Astrocyte (in vitro differentiated cells and primary cell): ENCODE results near the gene ZNF17. TPM values are rescaled to one million over a fixed set of nuclear protein-coding genes. Genes with fewer than 3 reads are reported as not detected.

Experiments
- DNase-seq: peaks from one replicate; pipeline ENCODE4 v3.0.0-alpha.2; 2010; ENCODE audit warnings: low read depth
- FAIRE-seq: peaks from 2 replicates; lab custom pipeline; 2011; peaks lifted over from hg19 to GRCh38; lab: Jason Lieb, UNC
- H2AFZ ChIP-seq: 2 replicates; pipeline ENCODE4 v1.6.0; 2012; ENCODE audit warnings: low read depth, low read length, inconsistent platforms
- H3K27ac ChIP-seq: 2 replicates; pipeline ENCODE4 v1.5.1; 2011; ENCODE audit warnings: low read depth, low read length, inconsistent platforms
- H3K27me3 ChIP-seq: 2 replicates; pipeline ENCODE4 v1.6.0; 2011; ENCODE audit warnings: low read length, inconsistent platforms; ENCODE audit not compliant: insufficient read depth
- H3K36me3 ChIP-seq: 2 replicates; pipeline ENCODE4 v1.5.1; 2011; ENCODE audit warnings: low read length, inconsistent platforms; ENCODE audit not compliant: insufficient read depth
- H3K4me1 ChIP-seq: 2 replicates; pipeline ENCODE4 v1.5.1; 2011; ENCODE audit warnings: low read length, inconsistent platforms; ENCODE audit not compliant: insufficient read depth
- H3K4me2 ChIP-seq: 2 replicates; pipeline ENCODE4 v1.6.0; 2012; ENCODE audit warnings: low read length, inconsistent platforms
- H3K4me3 ChIP-seq: 2 replicates; pipeline ENCODE4 v1.5.1; 2011; ENCODE audit warnings: low read depth, mild to moderate bottlenecking, low read length, inconsistent platforms; ENCODE audit not compliant: insufficient read depth
- H3K79me2 ChIP-seq: 2 replicates; pipeline ENCODE4 v1.6.0; 2012; ENCODE audit warnings: mild to moderate bottlenecking, low read length, inconsistent platforms; ENCODE audit not compliant: insufficient read depth
- H3K9ac ChIP-seq: 2 replicates; pipeline ENCODE4 v1.6.0; 2012; ENCODE audit warnings: mild to moderate bottlenecking, low read length, inconsistent platforms
- H3K9me3 ChIP-seq: 2 replicates; pipeline ENCODE4 v1.5.1; 2012; ENCODE audit warnings: low read depth, mild to moderate bottlenecking, low read length, inconsistent platforms; ENCODE audit not compliant: insufficient read depth
- H4K20me1 ChIP-seq: 2 replicates; pipeline ENCODE4 v1.6.0; 2012; ENCODE audit warnings: low read length, inconsistent platforms; ENCODE audit not compliant: insufficient read depth
- H3K27ac Mint-ChIP-seq: one replicate; pipeline ENCODE4 v1.8.0; 2021; ENCODE audit warnings: mild to moderate bottlenecking, mixed read lengths; ENCODE audit not compliant: unreplicated experiment
- H3K27me3 Mint-ChIP-seq: one replicate; pipeline ENCODE4 v1.8.0; 2021; ENCODE audit warnings: low read depth, mixed read lengths; ENCODE audit not compliant: unreplicated experiment
- H3K36me3 Mint-ChIP-seq: one replicate; pipeline ENCODE4 v1.8.0; 2021; ENCODE audit warnings: low read depth, mixed read lengths; ENCODE audit not compliant: unreplicated experiment
- H3K4me1 Mint-ChIP-seq: one replicate; pipeline ENCODE4 v1.8.0; 2021; ENCODE audit warnings: low read depth, mixed read lengths; ENCODE audit not compliant: unreplicated experiment
- H3K4me3 Mint-ChIP-seq: one replicate; pipeline ENCODE4 v1.8.0; 2021; ENCODE audit warnings: mild to moderate bottlenecking, moderate library complexity, mixed read lengths; ENCODE audit not compliant: unreplicated experiment
- H3K9me3 Mint-ChIP-seq: one replicate; pipeline ENCODE4 v1.8.0; 2021; ENCODE audit warnings: mild to moderate bottlenecking, mixed read lengths; ENCODE audit not compliant: unreplicated experiment
- EZH2 ChIP-seq: IDR thresholded peaks from 2 replicates; pipeline ENCODE4 v1.6.1; 2012; ENCODE audit warnings: mild to moderate bottlenecking, low read length, inconsistent platforms; ENCODE audit not compliant: insufficient read depth
- total RNA-seq: library from RNA; stranded (reverse); gene quantifications from 2 replicates; pipeline ENCODE4 v1.2.1, GENCODE V29; 2021
- TF ChIP-seq, protein P1 (sequence below): IDR thresholded peaks from 2 replicates; pipeline ENCODE4 v1.5.1; 2011; ENCODE audit warnings: low read depth, mild to moderate bottlenecking, inconsistent platforms, low read length, moderate library complexity; ENCODE audit not compliant: insufficient read depth

Gene ZNF17
- total RNA-seq, 1 donor from 2014 or later, result 11.6 TPM

DNA sequence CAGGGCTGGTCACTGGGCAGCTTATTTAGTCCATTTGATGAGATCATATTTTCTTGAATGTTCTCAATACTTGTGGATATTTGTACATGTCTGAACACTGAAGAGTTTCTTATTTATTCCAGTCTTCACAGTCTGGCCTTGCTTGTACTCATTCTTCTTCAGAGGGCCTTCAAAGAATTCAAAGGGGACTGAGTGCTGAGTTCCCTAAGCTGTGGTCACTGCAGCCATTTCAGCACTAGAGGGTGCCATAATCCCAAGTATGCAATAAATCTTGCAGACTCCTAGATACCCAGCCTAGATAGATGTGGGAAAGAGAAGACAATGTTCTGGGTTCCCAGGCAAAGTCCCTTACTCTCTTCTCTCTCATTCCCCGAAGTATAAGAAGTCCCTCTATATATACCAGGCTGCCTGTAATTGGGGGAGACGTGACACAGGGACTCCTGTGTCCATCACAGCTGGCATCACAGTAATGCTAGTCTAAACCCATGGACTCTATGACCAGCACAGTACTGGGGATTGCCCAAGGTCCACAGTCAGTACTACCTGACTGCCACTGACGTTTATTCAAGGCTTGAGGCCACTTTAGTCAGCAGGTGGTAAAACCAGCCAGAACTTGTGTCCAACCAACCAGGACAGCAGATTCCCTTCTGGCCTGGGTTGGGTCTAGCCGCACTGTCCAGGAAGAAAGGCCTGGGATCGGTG is 54.9 kb downstream of the ZNF17 start:
- peaks cover 20% of the 10 kb centered on the region for H3K9me3 ChIP-seq
- no peaks in the 10 kb centered on the region for H3K36me3 ChIP-seq
- no peaks in the 10 kb centered on the region for H3K79me2 ChIP-seq
- H3K27ac ChIP-seq, result no peak overlapping the region
- H2AFZ ChIP-seq, result no peak overlapping the region
- no peak for TF ChIP-seq EZH2
- TF ChIP-seq, protein P1, sequence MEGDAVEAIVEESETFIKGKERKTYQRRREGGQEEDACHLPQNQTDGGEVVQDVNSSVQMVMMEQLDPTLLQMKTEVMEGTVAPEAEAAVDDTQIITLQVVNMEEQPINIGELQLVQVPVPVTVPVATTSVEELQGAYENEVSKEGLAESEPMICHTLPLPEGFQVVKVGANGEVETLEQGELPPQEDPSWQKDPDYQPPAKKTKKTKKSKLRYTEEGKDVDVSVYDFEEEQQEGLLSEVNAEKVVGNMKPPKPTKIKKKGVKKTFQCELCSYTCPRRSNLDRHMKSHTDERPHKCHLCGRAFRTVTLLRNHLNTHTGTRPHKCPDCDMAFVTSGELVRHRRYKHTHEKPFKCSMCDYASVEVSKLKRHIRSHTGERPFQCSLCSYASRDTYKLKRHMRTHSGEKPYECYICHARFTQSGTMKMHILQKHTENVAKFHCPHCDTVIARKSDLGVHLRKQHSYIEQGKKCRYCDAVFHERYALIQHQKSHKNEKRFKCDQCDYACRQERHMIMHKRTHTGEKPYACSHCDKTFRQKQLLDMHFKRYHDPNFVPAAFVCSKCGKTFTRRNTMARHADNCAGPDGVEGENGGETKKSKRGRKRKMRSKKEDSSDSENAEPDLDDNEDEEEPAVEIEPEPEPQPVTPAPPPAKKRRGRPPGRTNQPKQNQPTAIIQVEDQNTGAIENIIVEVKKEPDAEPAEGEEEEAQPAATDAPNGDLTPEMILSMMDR, result no peak
- H3K27ac Mint-ChIP-seq, result no peak overlapping the region
- no peaks in the 10 kb centered on the region for H4K20me1 ChIP-seq
- no peak overlapping the region for H3K4me2 ChIP-seq
- DNase-seq, result no peak
- H3K27me3 ChIP-seq, result no peaks in the 10 kb centered on the region
- no peaks in the 10 kb centered on the region for H3K27me3 Mint-ChIP-seq
- H3K4me1 ChIP-seq, result no peaks in the 10 kb centered on the region
- H3K4me1 Mint-ChIP-seq, result no peaks in the 10 kb centered on the region
- no peak overlapping the region for H3K4me3 Mint-ChIP-seq
- no peak overlapping the region for H3K4me3 ChIP-seq
- FAIRE-seq, result no peak
- peaks cover 33% of the 10 kb centered on the region for H3K36me3 Mint-ChIP-seq
- peaks cover 30% of the 10 kb centered on the region for H3K9me3 Mint-ChIP-seq
- no peak overlapping the region for H3K9ac ChIP-seq

DNA sequence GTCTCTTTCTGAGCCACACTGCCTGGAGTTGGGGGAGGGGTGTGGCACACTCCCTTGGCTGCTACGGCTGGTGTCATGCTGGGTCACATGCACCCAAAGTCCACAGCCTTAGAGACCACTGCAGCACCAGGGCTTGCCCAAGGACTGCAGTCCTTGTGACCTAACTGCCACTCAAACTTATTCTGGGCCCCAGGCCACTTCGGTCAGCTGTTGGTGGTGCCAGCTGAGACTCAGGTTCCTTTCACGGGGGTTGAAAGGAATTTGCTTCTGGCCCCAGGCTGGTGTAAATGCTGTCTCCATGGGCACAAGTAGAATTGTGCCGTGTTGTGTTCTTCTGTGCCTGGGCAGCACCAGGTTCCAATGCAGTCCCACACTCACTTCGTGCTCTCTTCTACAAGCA is 55.5 kb downstream of the ZNF17 start:
- no peak overlapping the region for H3K4me2 ChIP-seq
- no peak overlapping the region for H3K4me3 ChIP-seq
- no peak overlapping the region for H3K4me3 Mint-ChIP-seq
- H3K36me3 ChIP-seq, result no peaks in the 10 kb centered on the region
- no peaks in the 10 kb centered on the region for H3K4me1 Mint-ChIP-seq
- H3K9me3 ChIP-seq, result peaks cover 22% of the 10 kb centered on the region
- TF ChIP-seq EZH2, result no peak
- TF ChIP-seq, protein P1, result no peak
- no peak overlapping the region for H3K9ac ChIP-seq
- no peak overlapping the region for H3K27ac Mint-ChIP-seq
- peaks cover 37% of the 10 kb centered on the region for H3K9me3 Mint-ChIP-seq
- DNase-seq (no peak), FAIRE-seq (no peak)
- H3K79me2 ChIP-seq, result no peaks in the 10 kb centered on the region
- no peak overlapping the region for H2AFZ ChIP-seq
- peaks cover 39% of the 10 kb centered on the region for H3K36me3 Mint-ChIP-seq
- no peaks in the 10 kb centered on the region for H3K27me3 Mint-ChIP-seq
- H4K20me1 ChIP-seq, result no peaks in the 10 kb centered on the region
- H3K4me1 ChIP-seq, result no peaks in the 10 kb centered on the region
- no peak overlapping the region for H3K27ac ChIP-seq
- H3K27me3 ChIP-seq, result no peaks in the 10 kb centered on the region

Other genes starting within 250 kb of the ZNF17 start
- not detected in 2 replicates for gene DUXA, start 243.7 kb upstream of the ZNF17 start, total RNA-seq
- 25.5 and 26.5 TPM in 2 replicates for gene ZNF264, start 219.7 kb upstream of the ZNF17 start, total RNA-seq
- 1.2 and 1.6 TPM in 2 replicates for gene AURKC, start 180.1 kb upstream of the ZNF17 start, total RNA-seq
- 21.7 and 23.8 TPM in 2 replicates for gene ZNF805, start 170.5 kb upstream of the ZNF17 start, total RNA-seq
- gene ZNF460, start 130.7 kb upstream of the ZNF17 start, total RNA-seq, result 87.2 and 105 TPM in 2 replicates
- gene ZNF543, start 90.7 kb upstream of the ZNF17 start, total RNA-seq, result 8.7 and 9.5 TPM in 2 replicates
- gene ZNF304, start 59.9 kb upstream of the ZNF17 start, total RNA-seq, result 11.5 and 12.2 TPM in 2 replicates
- 9.2 and 11.6 TPM in 2 replicates for gene TRAPPC2B, start 47.6 kb upstream of the ZNF17 start, total RNA-seq
- gene ZNF547, start 47.6 kb upstream of the ZNF17 start, total RNA-seq, result 3.6 and 4.1 TPM in 2 replicates
- gene ZNF548, start 21.3 kb upstream of the ZNF17 start, total RNA-seq, result 16.6 and 16.7 TPM in 2 replicates
- 14.1 and 16.2 TPM in 2 replicates for gene ZNF749, start 24.2 kb downstream of the ZNF17 start, total RNA-seq
- 1.5 and 1.7 TPM in 2 replicates for gene VN1R1, start 46.0 kb downstream of the ZNF17 start, total RNA-seq
- 13.8 and 14.5 TPM in 2 replicates for gene ZNF772, start 66.4 kb downstream of the ZNF17 start, total RNA-seq
- 13.1 and 14.1 TPM in 2 replicates for gene ZNF419, start 76.6 kb downstream of the ZNF17 start, total RNA-seq
- 11.4 and 13.3 TPM in 2 replicates for gene ZNF773, start 88.8 kb downstream of the ZNF17 start, total RNA-seq
- gene ZNF549, start 116.2 kb downstream of the ZNF17 start, total RNA-seq, result 6.7 and 7.3 TPM in 2 replicates
- 13.4 and 13.5 TPM in 2 replicates for gene ZNF550, start 148.7 kb downstream of the ZNF17 start, total RNA-seq
- 9.3 and 9.7 TPM in 2 replicates for gene ZNF416, start 167.8 kb downstream of the ZNF17 start, total RNA-seq
- gene ZIK1, start 173.0 kb downstream of the ZNF17 start, total RNA-seq, result 8.7 and 8.9 TPM in 2 replicates
- gene ZNF530, start 188.7 kb downstream of the ZNF17 start, total RNA-seq, result 3.5 and 4.7 TPM in 2 replicates
- 30.5 and 32.3 TPM in 2 replicates for gene ZNF134, start 203.1 kb downstream of the ZNF17 start, total RNA-seq
- gene ZNF211, start 222.0 kb downstream of the ZNF17 start, total RNA-seq, result 18.2 and 21.9 TPM in 2 replicates